ENCODE results near the gene TANC1. TPM values are rescaled to one million over a fixed set of nuclear protein-coding genes. Genes with fewer than 3 reads are reported as not detected.

TANC1 gene
- total RNA-seq, 1 donor from 2014 or later = 0.47 TPM

DNA sequence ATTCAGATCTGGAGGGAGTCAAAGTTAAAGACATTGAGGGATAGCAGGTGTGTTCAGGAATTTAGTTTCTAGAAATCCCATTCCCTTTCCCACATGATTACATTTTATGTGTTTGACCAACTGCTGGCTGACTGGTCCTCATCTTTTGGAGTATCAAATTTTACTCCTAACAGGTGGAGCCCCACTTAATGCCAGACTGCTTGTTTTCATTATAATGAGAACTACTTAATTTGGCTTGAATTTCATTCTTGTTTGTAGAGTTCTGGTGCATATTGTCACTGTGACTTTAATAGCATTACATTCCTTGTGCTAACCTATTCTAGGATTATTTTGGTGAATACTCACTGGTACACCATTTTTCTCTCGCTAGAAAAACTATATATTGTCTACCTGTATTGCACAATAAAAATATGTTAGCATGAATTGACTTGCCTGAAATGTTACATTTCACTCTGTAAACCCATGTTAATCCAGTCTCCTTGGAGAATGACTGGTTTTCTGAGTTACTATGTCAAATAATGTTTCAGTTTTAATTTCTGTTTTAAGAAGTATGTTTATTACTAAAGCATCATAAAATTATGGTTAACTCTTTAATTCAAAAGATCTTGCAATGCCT, 98.2 kb downstream of the TANC1 start:
- Mint-ChIP-seq H3K4me1 (ENCODE audit: low read depth) (no peaks in the 10 kb centered on the region), H3K9me3 (no peaks in the 10 kb centered on the region), H3K36me3 (ENCODE audit: low read depth) (no peaks in the 10 kb centered on the region), H3K27me3 (ENCODE audit: insufficient read depth) (peaks cover 3% of the 10 kb centered on the region), H3K4me3 (no peak overlapping the region), H3K27ac (no peak overlapping the region)
- intact Hi-C loops (cut with micrococcal nuclease) = no loop called here
- no peak for DNase-seq (ENCODE audit: low spot score)

DNA sequence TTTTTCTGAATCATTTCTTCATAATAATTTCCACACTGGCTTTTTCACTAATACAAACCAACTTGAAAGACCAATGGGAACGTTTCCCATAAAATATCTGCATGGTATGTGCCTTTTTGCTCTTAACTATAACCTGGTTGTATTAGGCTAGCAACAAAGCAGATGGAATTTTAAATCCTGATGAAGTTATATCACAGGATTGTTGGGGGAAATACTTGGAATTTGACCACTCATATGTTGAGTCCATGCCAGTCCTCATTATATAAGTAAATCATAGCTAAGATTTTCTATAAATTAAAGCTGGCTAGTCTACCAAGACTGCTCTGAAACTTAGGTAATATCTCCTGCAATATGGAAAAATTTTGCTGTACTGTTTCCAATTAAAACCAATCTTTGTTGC, 99.5 kb downstream of the TANC1 start:
- Mint-ChIP-seq H3K27ac (no peak overlapping the region), H3K4me3 (no peak overlapping the region), H3K4me1 (ENCODE audit: low read depth) (no peaks in the 10 kb centered on the region), H3K27me3 (ENCODE audit: insufficient read depth) (peaks cover 3% of the 10 kb centered on the region), H3K9me3 (no peaks in the 10 kb centered on the region), H3K36me3 (ENCODE audit: low read depth) (no peaks in the 10 kb centered on the region)
- intact Hi-C loops (cut with micrococcal nuclease) = no loop called here
- no peak for DNase-seq (ENCODE audit: low spot score)

DNA sequence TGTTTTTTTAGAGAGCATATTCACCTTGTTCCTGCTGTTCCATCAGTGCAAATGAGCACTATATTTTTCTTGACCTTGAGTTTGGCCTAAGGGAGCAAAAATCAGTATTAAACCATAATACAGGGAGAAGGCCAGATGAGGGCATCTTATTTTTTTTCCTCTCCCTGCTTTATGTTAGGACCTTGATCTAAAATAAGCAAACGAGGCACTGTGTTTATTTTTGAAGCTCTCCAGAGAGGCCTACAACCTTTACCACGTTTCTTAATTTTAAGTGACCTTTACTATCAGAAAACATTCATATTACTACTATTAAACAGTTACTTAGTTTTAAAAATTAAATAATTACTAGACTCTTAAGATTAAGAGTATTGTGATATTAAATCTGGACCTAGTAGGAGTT, 100.8 kb downstream of the TANC1 start:
- intact Hi-C loops (cut with micrococcal nuclease) = no loop called here
- Mint-ChIP-seq H3K4me1 (ENCODE audit: low read depth) (no peaks in the 10 kb centered on the region), H3K4me3 (no peak overlapping the region), H3K27ac (no peak overlapping the region), H3K36me3 (ENCODE audit: low read depth) (no peaks in the 10 kb centered on the region), H3K27me3 (ENCODE audit: insufficient read depth) (peaks cover 6% of the 10 kb centered on the region), H3K9me3 (no peaks in the 10 kb centered on the region)
- DNase-seq (ENCODE audit: low spot score) = no peak

DNA sequence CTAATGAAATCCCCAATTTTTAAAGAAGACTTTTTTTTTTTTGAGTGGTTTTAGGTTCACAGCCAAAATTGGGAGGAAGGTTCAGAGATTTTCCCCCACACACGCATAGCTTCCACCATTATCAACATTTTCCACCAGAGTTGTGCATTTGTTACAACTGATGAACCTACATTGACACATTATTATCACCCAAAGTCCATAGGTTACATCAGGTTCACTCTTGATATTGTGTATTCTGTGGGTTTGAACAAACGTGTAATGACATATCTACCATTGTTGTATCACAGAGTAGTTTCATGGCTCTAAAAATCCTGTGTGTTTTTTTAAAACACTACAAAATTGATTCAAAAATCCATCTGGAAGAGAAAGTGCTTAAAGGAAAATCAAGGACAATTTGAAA, 101.8 kb downstream of the TANC1 start:
- intact Hi-C loops (cut with micrococcal nuclease) = no loop called here

DNA sequence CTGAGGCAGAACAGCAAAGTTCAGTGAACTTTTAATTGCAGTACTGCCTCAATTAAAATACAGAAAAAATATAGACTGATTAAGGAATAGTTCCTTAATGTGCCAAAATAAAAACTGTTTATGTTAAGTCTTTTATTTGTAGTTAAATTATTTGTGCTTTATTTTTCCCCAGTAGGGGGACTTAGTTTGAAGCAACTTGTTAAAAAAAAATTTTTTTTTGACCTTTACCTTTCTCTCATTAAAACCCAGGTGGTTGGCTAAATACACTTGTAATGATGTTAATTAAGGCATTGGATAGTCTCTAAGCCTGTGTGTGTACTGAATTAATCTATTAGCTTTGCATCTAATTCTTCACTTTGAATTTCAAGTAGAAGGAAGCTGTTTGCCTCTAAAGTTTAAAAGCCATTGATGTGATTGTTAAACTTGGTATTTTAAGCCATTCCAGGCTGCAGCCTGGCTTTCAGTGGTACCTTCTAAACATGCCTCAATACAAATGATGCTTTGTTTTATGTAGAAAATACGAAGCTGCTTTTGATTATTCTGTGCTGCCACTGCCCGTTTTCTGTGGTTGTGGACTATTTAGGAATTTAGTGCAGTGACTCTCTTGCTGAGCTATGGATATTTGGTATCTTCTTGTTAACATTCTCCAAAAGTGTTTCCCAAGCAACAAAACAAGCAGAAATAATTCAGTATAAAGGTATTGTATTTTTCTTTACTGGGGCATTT, 102.9 kb downstream of the TANC1 start:
- Mint-ChIP-seq H3K4me3 (no peak overlapping the region), H3K9me3 (no peaks in the 10 kb centered on the region), H3K4me1 (ENCODE audit: low read depth) (no peaks in the 10 kb centered on the region), H3K27me3 (ENCODE audit: insufficient read depth) (peaks cover 4% of the 10 kb centered on the region), H3K36me3 (ENCODE audit: low read depth) (no peaks in the 10 kb centered on the region), H3K27ac (no peak overlapping the region)
- intact Hi-C loops (cut with micrococcal nuclease) = no loop called here
- DNase-seq (ENCODE audit: low spot score) = no peak

More for the DNA sequence above, 101.8 kb downstream of the TANC1 start:
- peaks cover 7% of the 10 kb centered on the region for H3K27me3 Mint-ChIP-seq (ENCODE audit: insufficient read depth)
- H3K9me3 Mint-ChIP-seq = no peaks in the 10 kb centered on the region
- no peak overlapping the region for H3K27ac Mint-ChIP-seq
- no peaks in the 10 kb centered on the region for H3K36me3 Mint-ChIP-seq (ENCODE audit: low read depth)
- no peak overlapping the region for H3K4me3 Mint-ChIP-seq
- no peak for DNase-seq (ENCODE audit: low spot score)
- H3K4me1 Mint-ChIP-seq (ENCODE audit: low read depth) = no peaks in the 10 kb centered on the region

DNA sequence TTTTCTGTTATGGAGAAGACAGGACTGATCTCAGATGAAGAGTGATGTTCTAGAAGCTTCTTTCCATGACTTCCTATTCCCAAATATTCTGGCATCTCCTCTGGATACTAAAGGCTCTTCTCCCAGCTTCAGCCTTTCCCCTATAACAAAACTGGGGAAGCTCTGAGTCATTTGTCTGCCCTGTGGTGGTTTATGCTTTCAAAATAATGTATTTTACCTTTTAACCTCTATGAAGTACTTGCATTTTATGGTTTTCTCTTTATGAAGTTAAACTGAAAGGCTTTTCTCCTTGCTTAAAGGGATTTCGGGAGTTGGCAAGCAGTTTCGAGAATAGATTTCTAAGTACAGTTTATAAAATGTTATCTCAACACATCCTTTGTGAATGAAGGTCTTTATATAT, 104.4 kb downstream of the TANC1 start:
- intact Hi-C loops (cut with micrococcal nuclease) = no loop called here
- Mint-ChIP-seq H3K4me3 (no peak overlapping the region), H3K27me3 (ENCODE audit: insufficient read depth) (peaks cover 4% of the 10 kb centered on the region), H3K4me1 (ENCODE audit: low read depth) (no peaks in the 10 kb centered on the region), H3K27ac (no peak overlapping the region), H3K36me3 (ENCODE audit: low read depth) (no peaks in the 10 kb centered on the region), H3K9me3 (no peaks in the 10 kb centered on the region)
- no peak for DNase-seq (ENCODE audit: low spot score)

DNA sequence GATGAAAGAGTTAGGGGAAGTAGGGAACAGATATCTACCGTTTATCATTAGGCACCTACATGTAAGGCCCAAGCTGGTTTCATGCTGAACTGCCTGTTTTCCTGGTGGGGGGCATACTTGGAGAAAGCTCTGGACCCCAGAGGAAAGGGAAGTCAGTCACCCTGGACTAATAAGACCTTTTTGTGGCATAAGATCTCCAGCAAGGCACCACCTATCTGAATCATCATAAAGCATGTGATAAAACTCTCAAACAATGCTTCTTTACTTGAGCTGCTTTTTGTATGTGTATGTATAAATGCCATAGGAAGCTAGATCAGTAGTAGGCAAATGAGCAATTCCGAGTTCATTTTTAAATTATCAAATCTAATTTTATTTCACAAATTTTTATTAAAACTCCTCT, 104.8 kb downstream of the TANC1 start:
- no peak overlapping the region for H3K4me3 Mint-ChIP-seq
- intact Hi-C loops (cut with micrococcal nuclease) = no loop called here
- H3K9me3 Mint-ChIP-seq = no peaks in the 10 kb centered on the region
- H3K27ac Mint-ChIP-seq = no peak overlapping the region
- no peaks in the 10 kb centered on the region for H3K4me1 Mint-ChIP-seq (ENCODE audit: low read depth)
- no peaks in the 10 kb centered on the region for H3K36me3 Mint-ChIP-seq (ENCODE audit: low read depth)
- no peak for DNase-seq (ENCODE audit: low spot score)
- peaks cover 4% of the 10 kb centered on the region for H3K27me3 Mint-ChIP-seq (ENCODE audit: insufficient read depth)

DNA sequence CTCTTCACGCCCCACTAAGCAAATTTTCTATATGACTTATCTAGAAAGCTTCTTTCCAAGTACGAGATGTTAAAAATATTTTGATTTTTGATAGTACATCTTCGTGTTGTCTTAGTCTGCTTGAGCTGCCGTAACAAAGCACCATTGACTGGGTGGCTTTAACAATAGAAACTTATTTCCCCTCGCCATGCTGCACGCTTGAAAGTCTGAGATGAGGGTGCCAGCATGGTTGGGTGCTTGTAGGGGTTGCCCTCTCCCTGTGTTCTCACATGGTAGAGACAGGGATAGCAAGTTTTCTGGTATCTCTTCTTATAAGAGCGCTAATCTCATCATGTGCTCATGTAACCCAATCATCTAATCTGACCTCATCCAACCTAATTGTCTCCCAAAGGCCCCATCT, 106.2 kb downstream of the TANC1 start:
- DNase-seq (ENCODE audit: low spot score) = no peak
- Mint-ChIP-seq H3K27me3 (ENCODE audit: insufficient read depth) (peaks cover 4% of the 10 kb centered on the region), H3K27ac (no peak overlapping the region), H3K4me3 (no peak overlapping the region), H3K9me3 (no peaks in the 10 kb centered on the region), H3K4me1 (ENCODE audit: low read depth) (no peaks in the 10 kb centered on the region), H3K36me3 (ENCODE audit: low read depth) (no peaks in the 10 kb centered on the region)
- intact Hi-C loops (cut with micrococcal nuclease) = no loop called here

DNA sequence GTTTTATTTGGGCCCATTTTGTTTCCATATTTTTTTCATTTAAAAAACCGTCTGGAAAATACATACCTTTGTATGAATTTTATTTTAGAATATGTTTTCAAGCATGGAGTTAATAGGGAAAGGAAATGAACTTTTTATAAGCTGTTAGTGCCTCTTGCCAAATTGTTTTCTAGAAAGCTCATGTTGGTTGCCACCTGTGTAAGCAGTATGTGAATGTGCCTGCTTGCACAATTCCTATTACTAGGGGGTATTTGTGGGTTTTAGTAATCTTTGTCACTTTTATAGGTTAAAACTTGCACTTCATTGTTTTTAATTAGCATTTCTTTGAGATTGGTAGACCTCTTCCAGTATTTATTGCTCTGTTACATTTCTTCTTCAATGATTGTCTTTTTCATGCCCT, 107.3 kb downstream of the TANC1 start:
- Mint-ChIP-seq H3K4me3 (no peak overlapping the region), H3K36me3 (ENCODE audit: low read depth) (no peaks in the 10 kb centered on the region), H3K27me3 (ENCODE audit: insufficient read depth) (peaks cover 4% of the 10 kb centered on the region), H3K27ac (no peak overlapping the region), H3K4me1 (ENCODE audit: low read depth) (no peaks in the 10 kb centered on the region), H3K9me3 (no peaks in the 10 kb centered on the region)
- no peak for DNase-seq (ENCODE audit: low spot score)
- intact Hi-C loops (cut with micrococcal nuclease) = no loop called here

DNA sequence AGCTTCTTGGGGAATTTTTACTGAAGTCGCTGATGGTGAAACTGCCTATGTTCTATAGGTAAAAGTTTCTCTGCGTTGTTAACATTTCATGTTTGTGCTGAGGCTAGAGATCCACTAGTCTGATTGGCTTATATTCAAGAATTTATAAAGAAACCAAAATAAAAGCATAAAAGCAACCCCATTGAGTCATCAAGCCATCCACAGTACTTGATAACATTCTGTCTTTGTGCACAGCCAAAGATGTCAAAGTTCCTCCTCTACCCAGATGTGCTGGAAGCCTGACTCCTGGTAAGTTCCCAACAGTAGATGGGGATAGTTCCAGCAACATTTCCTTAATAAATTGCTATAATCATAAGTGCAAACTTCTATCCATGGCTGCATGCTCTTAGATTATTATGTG, 107.8 kb downstream of the TANC1 start:
- intact Hi-C loops (cut with micrococcal nuclease) = no loop called here
- H3K9me3 Mint-ChIP-seq = no peaks in the 10 kb centered on the region
- H3K27ac Mint-ChIP-seq = no peak overlapping the region
- H3K4me1 Mint-ChIP-seq (ENCODE audit: low read depth) = no peaks in the 10 kb centered on the region
- DNase-seq (ENCODE audit: low spot score) = no peak
- no peaks in the 10 kb centered on the region for H3K36me3 Mint-ChIP-seq (ENCODE audit: low read depth)
- peaks cover 4% of the 10 kb centered on the region for H3K27me3 Mint-ChIP-seq (ENCODE audit: insufficient read depth)
- H3K4me3 Mint-ChIP-seq = no peak overlapping the region

DNA sequence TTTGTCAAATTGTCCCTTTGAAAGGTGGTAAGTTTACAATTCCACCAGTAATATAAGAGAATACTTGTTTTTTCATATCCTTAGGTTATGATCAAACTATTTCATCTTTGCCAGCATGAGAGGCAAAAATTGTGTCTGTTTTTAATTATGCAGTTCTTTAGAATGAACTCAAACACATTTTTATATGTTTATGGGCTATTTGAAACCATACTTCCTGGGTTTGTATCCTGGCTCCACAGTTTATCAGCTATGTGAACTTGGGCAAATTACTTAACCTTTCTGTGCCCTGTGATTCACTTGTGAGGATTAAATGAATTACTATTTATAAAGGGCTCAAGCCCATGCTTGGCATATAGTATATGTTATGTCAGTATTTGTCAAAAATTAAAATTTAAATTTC, 109.4 kb downstream of the TANC1 start:
- no peak overlapping the region for H3K27ac Mint-ChIP-seq
- intact Hi-C loops (cut with micrococcal nuclease) = no loop called here
- no peaks in the 10 kb centered on the region for H3K9me3 Mint-ChIP-seq
- H3K4me3 Mint-ChIP-seq = no peak overlapping the region
- no peak for DNase-seq (ENCODE audit: low spot score)
- no peaks in the 10 kb centered on the region for H3K4me1 Mint-ChIP-seq (ENCODE audit: low read depth)
- peaks cover 4% of the 10 kb centered on the region for H3K27me3 Mint-ChIP-seq (ENCODE audit: insufficient read depth)
- no peaks in the 10 kb centered on the region for H3K36me3 Mint-ChIP-seq (ENCODE audit: low read depth)

DNA sequence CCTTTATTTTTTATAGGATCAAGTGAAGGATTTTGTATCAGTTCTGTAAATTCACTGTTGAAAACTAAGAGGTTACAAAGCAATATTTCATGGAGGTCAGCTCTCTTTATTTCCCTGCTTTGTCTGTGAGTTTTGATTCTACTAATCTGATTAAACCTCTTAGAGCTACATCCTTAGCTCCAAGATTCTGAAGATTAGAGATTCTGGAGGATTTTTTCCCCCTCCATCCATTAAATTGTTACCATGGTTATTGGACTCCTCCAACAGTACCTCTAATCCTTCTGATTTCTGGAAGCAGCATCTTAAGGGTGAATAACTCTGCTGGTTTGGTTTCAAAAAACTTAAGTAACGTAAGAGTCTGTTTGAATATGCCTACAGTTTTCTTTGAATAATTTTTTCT, 110.0 kb downstream of the TANC1 start:
- H3K27ac Mint-ChIP-seq = no peak overlapping the region
- no peaks in the 10 kb centered on the region for H3K36me3 Mint-ChIP-seq (ENCODE audit: low read depth)
- intact Hi-C loops (cut with micrococcal nuclease) = no loop called here
- no peaks in the 10 kb centered on the region for H3K4me1 Mint-ChIP-seq (ENCODE audit: low read depth)
- DNase-seq (ENCODE audit: low spot score) = no peak
- H3K4me3 Mint-ChIP-seq = no peak overlapping the region
- no peaks in the 10 kb centered on the region for H3K9me3 Mint-ChIP-seq
- peaks cover 4% of the 10 kb centered on the region for H3K27me3 Mint-ChIP-seq (ENCODE audit: insufficient read depth)

DNA sequence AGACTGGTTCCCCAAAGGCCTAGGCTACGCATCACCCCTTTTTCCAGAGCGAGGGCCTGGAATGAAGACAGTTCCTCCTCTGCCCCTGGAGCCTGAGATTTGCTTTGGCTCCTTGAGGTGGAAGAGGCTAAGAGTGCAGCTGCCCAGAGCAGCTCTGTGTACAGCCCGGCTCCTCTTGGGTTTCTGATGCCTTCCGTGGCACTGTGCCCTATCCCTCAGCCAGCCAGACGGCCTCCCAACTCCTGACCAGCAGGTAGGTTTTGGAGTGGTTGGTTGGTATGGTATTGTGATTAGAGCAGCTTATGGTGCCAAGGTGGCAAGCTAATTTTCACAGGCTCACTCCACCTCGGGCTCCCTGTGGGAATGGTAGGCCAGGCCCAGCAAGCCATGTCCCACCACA, 112.2 kb downstream of the TANC1 start:
- intact Hi-C loops (cut with micrococcal nuclease) = no loop called here
- Mint-ChIP-seq H3K4me1 (ENCODE audit: low read depth) (no peaks in the 10 kb centered on the region), H3K27ac (no peak overlapping the region), H3K36me3 (ENCODE audit: low read depth) (no peaks in the 10 kb centered on the region), H3K27me3 (ENCODE audit: insufficient read depth) (no peaks in the 10 kb centered on the region), H3K9me3 (no peaks in the 10 kb centered on the region), H3K4me3 (no peak overlapping the region)
- DNase-seq (ENCODE audit: low spot score) = no peak

DNA sequence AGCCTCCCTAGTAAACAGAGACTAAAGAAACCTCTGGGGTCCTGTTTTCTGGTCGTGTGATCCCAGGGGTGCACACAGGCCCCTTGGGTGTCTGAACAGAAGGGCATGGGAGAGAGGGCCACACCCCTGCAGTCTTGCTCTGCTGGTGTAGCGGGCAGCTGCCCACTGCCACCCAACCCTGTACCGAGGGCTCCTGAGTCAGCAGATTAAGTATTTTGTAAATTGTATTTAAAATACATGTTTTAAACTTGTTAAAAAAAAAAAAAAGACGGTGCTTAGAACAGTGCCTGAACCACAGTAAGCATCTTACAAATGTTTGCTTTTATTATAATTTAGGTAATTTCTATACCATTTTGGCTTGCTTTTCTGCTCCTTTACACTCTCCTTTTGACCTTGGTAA, 113.7 kb downstream of the TANC1 start:
- no peak for DNase-seq (ENCODE audit: low spot score)
- Mint-ChIP-seq H3K4me1 (ENCODE audit: low read depth) (no peaks in the 10 kb centered on the region), H3K4me3 (no peak overlapping the region), H3K27me3 (ENCODE audit: insufficient read depth) (no peaks in the 10 kb centered on the region), H3K9me3 (no peaks in the 10 kb centered on the region), H3K36me3 (ENCODE audit: low read depth) (no peaks in the 10 kb centered on the region), H3K27ac (no peak overlapping the region)
- intact Hi-C loops (cut with micrococcal nuclease) = no loop called here
